ENCODE data around the gene ANKRD39. TPM values are rescaled to one million over a fixed set of nuclear protein-coding genes. Genes with fewer than 3 reads are reported as not detected.

ANKRD39 gene
- polyA plus RNA-seq, 1 experiment = 8.1 TPM

DNA sequence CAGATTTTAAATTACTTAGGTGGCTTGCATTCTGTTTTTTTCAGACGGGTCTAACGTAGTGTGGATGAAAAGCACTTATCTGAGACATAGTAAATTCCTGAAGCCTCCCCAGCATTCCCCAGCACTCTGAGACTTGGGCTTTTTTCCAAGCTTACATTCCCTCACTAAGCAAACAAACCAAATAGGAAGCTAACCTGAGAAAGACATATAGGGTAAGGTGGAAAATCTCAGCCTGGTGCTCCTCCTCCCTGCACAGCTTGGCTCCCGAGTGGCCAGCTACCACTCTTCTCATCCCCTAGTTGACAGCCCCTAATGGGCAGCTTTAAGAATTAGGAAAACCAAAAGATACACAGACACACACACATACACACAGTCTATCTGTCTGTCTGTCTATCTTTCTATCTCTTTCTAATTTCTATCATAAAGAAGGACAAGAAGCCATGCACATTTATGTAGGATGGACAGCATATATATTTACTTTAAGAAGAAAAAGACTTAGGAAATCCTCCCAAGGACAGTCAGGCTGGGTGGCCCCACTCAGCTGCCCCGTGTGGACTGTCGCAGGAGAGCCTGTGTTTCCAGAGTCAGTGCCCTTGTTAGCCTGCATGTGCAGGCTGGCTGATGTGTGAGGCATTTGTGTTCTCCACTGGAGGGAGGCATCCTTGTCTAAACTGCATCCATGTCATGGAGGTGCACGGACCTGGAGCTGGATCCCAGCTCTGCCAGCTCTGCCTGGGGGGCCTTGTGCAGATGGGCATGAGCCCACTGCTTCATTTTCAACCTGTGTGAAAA lies 33.5 kb downstream of the ANKRD39 start:
- no peaks in the 10 kb centered on the region for H3K27me3 ChIP-seq (ENCODE audit: control insufficient read depth, insufficient read depth, low read length)
- ChIA-PET CTCF (interaction anchor here (0.9 to 1.7 kb wide), 3 partner anchors 8 to 33 kb away, joined by 4 read pairs; partner anchors contain the start of gene ANKRD39), POLR2A (no interaction called here)
- H3K36me3 ChIP-seq (ENCODE audit: control insufficient read depth, insufficient read depth, low read length) = peaks cover 18% of the 10 kb centered on the region
- TF ChIP-seq, protein P1, sequence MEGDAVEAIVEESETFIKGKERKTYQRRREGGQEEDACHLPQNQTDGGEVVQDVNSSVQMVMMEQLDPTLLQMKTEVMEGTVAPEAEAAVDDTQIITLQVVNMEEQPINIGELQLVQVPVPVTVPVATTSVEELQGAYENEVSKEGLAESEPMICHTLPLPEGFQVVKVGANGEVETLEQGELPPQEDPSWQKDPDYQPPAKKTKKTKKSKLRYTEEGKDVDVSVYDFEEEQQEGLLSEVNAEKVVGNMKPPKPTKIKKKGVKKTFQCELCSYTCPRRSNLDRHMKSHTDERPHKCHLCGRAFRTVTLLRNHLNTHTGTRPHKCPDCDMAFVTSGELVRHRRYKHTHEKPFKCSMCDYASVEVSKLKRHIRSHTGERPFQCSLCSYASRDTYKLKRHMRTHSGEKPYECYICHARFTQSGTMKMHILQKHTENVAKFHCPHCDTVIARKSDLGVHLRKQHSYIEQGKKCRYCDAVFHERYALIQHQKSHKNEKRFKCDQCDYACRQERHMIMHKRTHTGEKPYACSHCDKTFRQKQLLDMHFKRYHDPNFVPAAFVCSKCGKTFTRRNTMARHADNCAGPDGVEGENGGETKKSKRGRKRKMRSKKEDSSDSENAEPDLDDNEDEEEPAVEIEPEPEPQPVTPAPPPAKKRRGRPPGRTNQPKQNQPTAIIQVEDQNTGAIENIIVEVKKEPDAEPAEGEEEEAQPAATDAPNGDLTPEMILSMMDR (IDR thresholded peaks at IDR 0.05; ENCODE audit: insufficient read depth, low read depth, low read length) = no peak
- no peak overlapping the region for H3K4me3 ChIP-seq (ENCODE audit: low read depth, low read length)
- no peak for DNase-seq (ENCODE audit: low read depth)

DNA sequence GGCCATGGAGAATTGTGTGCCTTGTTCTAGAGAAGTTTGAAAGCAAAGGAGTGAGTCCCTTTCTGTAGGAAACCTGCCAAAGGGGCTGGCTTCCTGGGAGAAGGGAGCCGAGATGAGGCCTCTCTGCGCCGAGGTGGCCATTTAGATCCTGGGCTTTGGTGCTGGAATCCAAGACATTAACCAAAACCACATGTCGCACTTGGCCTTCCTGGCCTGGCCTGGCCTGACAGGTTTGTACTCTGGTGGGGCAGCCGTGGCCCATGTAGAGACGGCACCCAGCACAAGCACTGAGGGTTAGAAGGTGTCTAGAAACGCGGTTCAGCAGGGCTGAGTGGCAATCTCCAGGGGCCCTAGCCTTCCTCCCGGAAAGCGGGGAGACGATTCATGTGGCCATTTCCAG lies 34.6 kb downstream of the ANKRD39 start:
- Histone ChIP-seq H3K4me3 (ENCODE audit: low read depth, low read length) (no peak overlapping the region), H3K36me3 (ENCODE audit: control insufficient read depth, insufficient read depth, low read length) (peaks cover 10% of the 10 kb centered on the region), H3K27me3 (ENCODE audit: control insufficient read depth, insufficient read depth, low read length) (no peaks in the 10 kb centered on the region)
- DNase-seq (ENCODE audit: low read depth) = no peak
- TF ChIP-seq, protein P1 (IDR thresholded peaks at IDR 0.05; ENCODE audit: insufficient read depth, low read depth, low read length) = no peak
- POLR2A ChIA-PET = no interaction called here
- CTCF ChIA-PET = interaction anchor here (0.9 to 1.7 kb wide), 3 partner anchors 9 to 35 kb away, joined by 4 to 7 read pairs (median 4); partner anchors contain the start of gene ANKRD39

DNA sequence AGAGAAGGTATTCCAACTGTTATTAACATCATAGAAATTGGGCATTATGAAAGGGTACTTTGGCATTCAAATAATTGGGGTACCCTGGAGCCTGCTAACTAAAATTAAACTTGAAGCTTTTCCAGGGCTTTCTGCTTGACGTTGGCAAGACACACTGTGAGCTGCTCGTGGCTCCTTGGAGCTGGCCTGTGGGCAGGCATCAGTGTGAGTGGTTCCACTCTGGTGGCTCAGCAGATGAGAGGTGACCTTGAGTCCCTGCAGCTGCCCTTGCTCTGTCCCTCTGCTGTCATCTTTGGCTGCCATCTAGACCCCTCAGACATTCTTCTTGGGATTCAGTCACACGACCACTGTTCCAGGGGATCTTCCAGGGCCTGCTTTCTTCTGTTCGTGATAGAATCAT lies 35.0 kb downstream of the ANKRD39 start:
- ChIA-PET POLR2A (no interaction called here), CTCF (interaction anchor here (1.3 to 1.7 kb wide), 2 partner anchors 22 to 35 kb away, joined by 4 to 7 read pairs; partner anchors contain the start of gene ANKRD39)
- Histone ChIP-seq H3K36me3 (ENCODE audit: control insufficient read depth, insufficient read depth, low read length) (peaks cover 6% of the 10 kb centered on the region), H3K27me3 (ENCODE audit: control insufficient read depth, insufficient read depth, low read length) (no peaks in the 10 kb centered on the region), H3K4me3 (ENCODE audit: low read depth, low read length) (no peak overlapping the region)
- DNase-seq (ENCODE audit: low read depth) = no peak
- TF ChIP-seq, protein P1 (IDR thresholded peaks at IDR 0.05; ENCODE audit: insufficient read depth, low read depth, low read length) = no peak

DNA sequence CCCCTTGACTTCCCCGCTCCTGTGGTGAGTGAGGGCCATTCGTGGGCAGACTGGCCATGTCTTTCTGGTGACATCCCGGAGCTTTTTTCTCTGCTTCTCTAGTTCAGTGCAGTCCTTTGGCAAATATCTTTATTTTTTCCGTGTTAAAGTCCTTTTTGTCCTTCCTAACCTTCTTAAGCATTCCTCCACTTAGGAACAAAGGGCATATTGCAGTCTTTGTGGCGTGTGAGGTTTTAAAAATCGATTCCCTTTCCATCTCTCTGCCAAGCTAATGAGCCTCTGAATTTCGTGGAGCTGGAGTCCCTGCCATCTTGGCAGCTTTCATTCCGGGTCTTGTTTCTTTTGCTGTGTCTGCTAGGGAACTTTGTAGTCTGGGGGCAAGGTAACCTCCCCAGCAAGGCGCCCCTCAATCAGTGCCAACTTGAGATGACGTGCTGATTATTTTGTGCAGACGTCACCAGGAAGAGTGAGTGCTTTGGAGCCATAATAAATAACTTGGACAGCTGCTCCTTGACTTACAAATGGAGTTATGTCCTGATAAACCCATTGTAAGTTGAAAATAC lies 36.6 kb downstream of the ANKRD39 start:
- DNase-seq (ENCODE audit: low read depth) = no peak
- peaks cover 3% of the 10 kb centered on the region for H3K36me3 ChIP-seq (ENCODE audit: control insufficient read depth, insufficient read depth, low read length)
- ChIA-PET POLR2A (no interaction called here), CTCF (interaction anchor here (0.9 to 1.4 kb wide), 2 partner anchors 37 to 131 kb away, joined by 3 read pairs; partner anchors contain the start of gene ANKRD39)
- no peaks in the 10 kb centered on the region for H3K27me3 ChIP-seq (ENCODE audit: control insufficient read depth, insufficient read depth, low read length)
- TF ChIP-seq, protein P1 (IDR thresholded peaks at IDR 0.05; ENCODE audit: insufficient read depth, low read depth, low read length) = no peak
- no peak overlapping the region for H3K4me3 ChIP-seq (ENCODE audit: low read depth, low read length)

DNA sequence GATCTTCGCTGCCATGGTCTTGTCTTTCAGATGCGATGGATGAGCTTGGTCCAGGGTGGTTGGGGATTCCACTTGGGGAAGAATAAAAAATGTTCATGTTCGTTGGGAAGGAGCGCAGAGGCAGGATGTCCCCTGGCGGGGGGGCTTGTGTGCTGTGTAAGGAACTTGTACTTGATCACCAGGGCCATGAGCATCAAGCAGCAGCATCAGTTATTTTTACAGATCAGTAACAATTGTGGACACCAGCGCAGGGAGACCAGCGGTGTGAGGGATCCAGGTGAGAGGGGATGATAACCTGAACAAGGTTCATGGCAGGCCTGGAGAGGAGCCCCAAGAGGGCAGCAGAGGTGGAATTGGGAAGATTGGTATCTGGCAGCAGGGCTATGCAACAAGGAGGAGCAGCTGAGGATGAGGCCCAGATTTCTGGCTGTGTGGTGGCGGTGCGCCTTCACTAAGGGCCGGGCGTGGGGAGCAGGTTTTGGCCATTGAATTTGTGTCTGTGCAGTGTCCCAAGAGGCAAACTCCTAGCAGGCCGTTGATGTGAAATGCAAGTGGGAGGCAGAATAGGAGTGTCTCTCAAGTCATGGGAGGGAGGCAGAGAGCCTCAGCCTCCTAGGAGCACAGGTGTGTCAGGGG lies 37.8 kb downstream of the ANKRD39 start:
- ChIA-PET CTCF (interaction anchor here (0.6 kb wide), 2 partner anchors 13 to 304 kb away, joined by 3 read pairs; no protein-coding TSS in a partner anchor), POLR2A (no interaction called here)
- Histone ChIP-seq H3K4me3 (ENCODE audit: low read depth, low read length) (no peak overlapping the region), H3K27me3 (ENCODE audit: control insufficient read depth, insufficient read depth, low read length) (no peaks in the 10 kb centered on the region), H3K36me3 (ENCODE audit: control insufficient read depth, insufficient read depth, low read length) (peaks cover 3% of the 10 kb centered on the region)
- no peak for DNase-seq (ENCODE audit: low read depth)
- TF ChIP-seq, protein P1 (IDR thresholded peaks at IDR 0.05; ENCODE audit: insufficient read depth, low read depth, low read length) = no peak
